ENCODE data around the gene AZU1.

AZU1 gene, protein sequence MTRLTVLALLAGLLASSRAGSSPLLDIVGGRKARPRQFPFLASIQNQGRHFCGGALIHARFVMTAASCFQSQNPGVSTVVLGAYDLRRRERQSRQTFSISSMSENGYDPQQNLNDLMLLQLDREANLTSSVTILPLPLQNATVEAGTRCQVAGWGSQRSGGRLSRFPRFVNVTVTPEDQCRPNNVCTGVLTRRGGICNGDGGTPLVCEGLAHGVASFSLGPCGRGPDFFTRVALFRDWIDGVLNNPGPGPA

DNA sequence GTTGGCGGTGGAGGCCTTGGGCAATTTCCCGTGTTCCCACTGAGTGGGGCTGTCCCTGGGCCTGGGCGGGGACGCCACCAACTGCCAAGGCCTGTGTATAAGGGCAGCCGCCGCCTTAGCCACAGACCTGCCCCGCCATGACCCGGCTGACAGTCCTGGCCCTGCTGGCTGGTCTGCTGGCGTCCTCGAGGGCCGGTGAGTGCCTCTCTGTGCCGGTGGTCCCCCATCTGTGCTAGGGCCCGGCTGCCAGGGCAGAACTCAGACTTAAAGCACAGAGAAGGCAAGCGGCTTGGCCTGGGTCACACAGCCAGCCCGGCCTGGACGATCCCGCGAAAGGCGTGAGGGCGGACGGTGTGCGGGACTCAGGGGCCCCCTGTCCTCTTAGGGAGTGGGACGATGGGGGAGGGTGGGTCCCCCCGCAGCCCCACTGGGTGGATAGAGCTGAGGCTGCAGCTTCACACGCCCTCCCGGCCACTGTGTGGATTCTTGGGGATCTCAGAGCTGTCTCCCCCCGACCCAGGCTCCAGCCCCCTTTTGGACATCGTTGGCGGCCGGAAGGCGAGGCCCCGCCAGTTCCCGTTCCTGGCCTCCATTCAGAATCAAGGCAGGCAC, at the start of gene AZU1:
TSS of gene AZU1 (plus strand) at position 128 of the 612 bp plus-strand sequence. CDS start at position 138, 10 bp downstream.
- no peak for DNase-seq

GRCh38 chr19:778910-779653, 48.6 kb upstream of the AZU1 start:
- DNase-seq = no peak

- DNase-seq = no peak
Measured at GRCh38 chr19:780935-781334, 46.7 kb upstream of the AZU1 start.

DNA sequence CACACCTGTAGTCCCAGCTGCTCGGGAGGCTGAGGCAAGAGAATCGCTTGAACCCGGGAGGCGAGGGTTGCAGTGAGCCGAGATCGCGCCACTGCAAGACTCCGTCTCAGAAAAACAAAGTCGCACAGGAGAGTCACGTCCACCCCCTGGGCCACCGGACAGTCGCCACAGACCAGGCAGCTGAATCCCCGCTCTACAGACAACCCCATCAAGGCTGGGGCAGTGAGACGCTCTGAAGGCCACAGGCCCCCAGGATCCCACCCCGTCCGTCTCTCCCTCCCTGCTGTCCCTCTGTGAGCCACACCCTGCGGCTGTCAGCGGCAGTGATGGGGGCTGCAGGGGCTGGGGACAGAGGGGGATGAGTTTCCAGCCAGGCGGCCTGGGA, 45.8 kb upstream of the AZU1 start:
- no peak for DNase-seq

- no peak for DNase-seq
Measured at GRCh38 chr19:782185-782877, 45.3 kb upstream of the AZU1 start.

GRCh38 chr19:782878-783668, 44.6 kb upstream of the AZU1 start:
- no peak for DNase-seq

DNA sequence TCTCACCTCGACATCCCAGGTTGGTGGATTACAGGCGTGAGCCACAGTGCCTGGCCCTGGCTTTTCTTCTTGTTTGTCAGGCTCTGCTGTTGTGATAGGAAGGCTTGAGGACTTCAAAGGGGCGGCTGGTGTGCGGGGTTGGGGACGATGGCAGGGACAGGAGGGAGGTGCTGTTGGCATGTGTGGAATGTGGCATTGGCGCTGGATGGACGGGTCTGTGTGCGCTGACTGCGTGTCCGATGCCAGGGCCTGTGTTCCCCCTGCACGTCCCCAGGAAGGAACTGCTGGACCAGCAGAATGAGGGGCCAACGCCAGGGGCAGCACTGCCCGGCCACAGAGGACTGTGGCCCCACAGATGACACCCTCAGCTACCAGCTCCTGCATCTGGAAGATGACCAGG, 43.1 kb upstream of the AZU1 start:
- DNase-seq = no peak

DNA sequence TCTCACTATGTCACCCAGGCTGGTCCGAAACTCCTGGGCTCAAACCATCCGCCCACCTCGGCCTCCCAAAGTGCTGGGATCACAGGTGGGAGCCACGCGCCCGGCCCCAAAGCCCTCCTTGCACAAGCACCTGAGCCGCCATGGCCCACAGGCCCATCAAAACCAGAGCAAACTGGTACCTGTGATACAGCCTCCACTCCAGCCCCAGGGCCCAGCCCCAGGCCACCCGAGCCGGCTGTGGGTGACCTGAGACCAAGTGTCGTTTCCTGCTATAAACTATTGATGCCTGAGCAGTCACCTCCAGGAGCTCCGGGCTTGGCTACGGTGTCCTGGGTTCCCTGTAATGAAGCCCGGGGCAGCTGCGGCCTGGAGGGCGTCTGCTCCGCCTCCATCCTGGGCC, 40.1 kb upstream of the AZU1 start:
- no peak for DNase-seq

- no peak for DNase-seq
Measured at GRCh38 chr19:788686-788982, 39.0 kb upstream of the AZU1 start.

- no peak for DNase-seq
Measured at GRCh38 chr19:788983-789700, 38.5 kb upstream of the AZU1 start.

GRCh38 chr19:789701-790060, 38.0 kb upstream of the AZU1 start:
- DNase-seq = no peak

DNA sequence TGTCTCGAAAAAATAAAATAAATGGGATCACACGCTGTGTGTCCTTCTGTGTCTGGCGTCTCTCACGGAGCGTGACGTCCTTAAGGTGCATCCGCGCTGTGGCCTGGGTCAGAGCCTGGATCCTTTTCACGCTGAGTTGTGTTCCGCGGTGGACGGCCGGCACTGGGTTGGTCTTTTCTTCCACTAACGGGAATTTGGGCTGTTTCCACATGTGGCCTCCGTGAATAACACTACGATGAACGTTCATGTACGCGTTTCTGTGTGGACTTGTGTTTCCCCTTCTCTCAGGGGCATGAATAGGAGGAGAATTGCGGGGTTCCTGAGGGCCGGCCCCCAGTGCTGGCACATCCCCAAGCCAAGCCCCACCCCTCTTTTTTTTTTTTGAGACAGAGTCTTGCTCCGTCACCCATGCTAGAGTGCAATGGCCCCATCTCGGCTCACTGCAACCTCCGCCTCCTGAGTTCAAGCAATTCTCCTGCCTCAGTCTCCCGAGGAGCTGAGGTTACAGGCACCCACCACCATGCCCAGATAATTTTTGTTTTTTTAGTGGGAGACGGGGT, 36.5 kb upstream of the AZU1 start:
- no peak for DNase-seq

DNA sequence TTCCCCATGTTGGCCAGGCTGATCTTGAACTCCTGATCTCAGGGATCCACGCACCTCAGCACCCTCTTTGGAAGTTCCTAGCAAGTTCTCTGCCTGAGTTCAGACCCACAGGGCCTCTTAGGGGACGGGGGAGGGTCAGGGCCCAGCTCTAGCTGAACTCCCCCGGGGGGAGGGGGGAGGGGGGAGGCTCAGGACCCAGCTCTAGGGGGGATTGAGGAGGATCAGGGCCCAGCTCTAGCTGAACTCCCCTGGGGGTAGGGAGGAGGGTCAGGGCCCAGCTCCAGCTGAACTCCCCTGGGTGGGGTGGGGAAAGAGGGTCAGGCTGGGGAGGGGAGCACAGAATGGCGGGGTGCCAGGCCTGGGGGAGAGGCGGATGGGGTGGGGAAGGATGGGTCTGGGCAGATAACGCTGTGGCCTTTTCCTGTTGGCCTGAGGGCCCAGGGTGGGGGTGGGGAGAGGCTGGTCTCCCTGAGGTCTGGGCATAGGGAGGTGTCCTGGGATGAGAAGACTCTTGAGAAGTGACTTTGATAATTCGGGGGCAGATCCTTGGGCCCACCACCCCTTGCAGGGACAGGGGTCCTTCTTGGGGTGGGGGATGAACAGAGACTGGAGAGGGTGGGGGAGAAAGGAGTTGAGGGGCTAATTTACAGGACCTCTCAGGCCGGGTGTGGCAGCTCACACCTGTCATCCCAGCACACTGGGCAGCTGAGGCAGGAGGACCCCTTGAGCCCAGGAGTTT, 35.9 kb upstream of the AZU1 start:
- no peak for DNase-seq

DNA sequence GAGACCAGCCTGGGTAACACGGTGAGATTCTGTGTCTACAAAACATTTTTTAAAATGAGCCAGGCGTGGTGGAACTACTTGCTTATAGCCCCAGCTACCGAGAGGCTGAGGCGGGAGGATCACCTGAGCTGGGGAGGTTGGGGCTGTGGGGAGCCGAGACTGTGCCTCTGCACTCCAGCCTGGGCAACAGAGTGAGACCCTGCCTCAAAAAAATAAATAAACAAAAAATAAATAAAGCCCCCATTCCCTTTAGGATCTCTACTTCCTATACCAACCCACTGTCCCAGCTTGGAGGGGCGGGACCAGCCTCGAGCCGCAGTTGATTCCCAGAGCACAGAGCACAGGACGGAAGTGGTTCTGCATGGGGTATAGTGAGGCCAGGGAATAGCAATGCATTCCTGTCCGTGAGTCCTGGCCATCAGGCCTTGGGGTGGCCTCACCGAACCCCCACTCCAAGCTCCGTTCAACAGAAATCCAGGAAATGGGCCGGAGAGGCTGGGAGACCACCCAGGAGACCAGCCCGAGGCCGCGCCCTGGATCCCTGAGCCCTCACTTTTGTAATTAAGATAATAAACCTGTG, 35.2 kb upstream of the AZU1 start:
- no peak for DNase-seq

DNA sequence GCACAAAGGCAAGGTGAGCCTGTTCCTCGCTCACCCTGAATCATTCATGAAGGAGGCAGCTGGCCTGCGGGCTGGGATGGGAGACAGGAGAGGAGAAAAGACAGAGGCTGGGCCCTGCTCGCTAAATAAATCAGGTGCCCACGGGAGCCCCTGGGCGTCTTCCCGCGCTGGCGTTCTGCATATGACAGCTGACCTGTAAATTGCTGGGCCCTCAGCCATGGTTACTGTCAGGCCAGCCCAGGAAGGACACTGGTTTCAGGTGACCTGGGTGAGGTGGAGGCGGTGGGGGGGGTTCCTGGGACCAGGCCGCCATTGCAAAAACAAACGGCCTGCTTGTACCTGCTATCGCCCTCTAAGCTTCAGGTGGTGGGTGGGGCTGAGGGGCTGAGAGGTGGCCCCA, 33.8 kb upstream of the AZU1 start:
- DNase-seq = no peak

- no peak for DNase-seq
Measured at GRCh38 chr19:795073-795611, 32.5 kb upstream of the AZU1 start.

- DNase-seq = no peak
Measured at GRCh38 chr19:795691-796581, 31.7 kb upstream of the AZU1 start.

- DNase-seq = peak; percentile 99 to 100
Measured at GRCh38 chr19:796692-797527, 30.7 kb upstream of the AZU1 start, which contains the start of gene PTBP1. PTBP1 (plus strand) TSS chr19:797452; CDS start chr19:797498, 46 bp downstream.

Data from SHP77 (cell line).